Fibroblast of skin of right biceps (primary cell): Measurements from ENCODE around the gene ZNF789.

ENCODE experiments used
- DNase-seq: peaks from one replicate; pipeline ENCODE4 v3.0.0-alpha.2; 2013

Gene ZNF789

DNA sequence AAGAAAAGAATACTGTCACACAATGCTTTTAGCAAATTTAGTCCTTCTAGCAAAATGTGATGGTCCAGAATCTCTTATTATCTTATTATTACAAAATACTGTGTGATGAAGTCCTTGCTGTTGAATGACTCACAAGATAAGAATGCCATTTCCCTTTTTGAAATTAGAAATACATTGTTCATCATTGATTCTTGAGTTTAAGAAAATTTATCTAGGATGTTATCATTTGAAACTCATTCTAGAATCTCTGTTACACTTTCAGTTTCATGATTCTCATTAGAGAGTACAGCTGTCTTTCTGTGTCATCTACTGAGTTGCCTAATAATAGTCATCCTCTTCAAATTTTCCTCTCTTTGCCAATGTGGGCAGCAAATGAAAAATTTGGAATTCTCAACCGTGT is 41.4 kb downstream of the ZNF789 start:
- peak; percentile 38 for DNase-seq

DNA sequence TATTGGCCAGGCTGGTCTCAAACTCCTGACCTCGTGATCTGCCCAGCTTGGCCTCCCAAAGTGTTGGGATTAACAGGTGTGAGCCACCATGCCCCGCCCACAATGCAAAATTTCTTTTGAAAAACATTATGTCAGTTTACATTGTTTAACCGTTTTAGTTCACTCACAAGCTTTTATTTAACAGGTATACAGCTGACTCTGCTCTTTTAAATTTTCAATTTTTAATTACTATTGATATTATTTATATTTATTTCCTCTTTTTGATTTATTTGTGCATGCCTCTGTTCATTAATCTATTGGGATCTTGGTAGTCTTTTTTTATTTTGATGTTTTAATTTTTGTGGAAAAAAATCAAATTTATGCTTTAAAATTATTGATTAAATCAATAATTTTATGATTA is 48.7 kb downstream of the ZNF789 start:
- no peak for DNase-seq

DNA sequence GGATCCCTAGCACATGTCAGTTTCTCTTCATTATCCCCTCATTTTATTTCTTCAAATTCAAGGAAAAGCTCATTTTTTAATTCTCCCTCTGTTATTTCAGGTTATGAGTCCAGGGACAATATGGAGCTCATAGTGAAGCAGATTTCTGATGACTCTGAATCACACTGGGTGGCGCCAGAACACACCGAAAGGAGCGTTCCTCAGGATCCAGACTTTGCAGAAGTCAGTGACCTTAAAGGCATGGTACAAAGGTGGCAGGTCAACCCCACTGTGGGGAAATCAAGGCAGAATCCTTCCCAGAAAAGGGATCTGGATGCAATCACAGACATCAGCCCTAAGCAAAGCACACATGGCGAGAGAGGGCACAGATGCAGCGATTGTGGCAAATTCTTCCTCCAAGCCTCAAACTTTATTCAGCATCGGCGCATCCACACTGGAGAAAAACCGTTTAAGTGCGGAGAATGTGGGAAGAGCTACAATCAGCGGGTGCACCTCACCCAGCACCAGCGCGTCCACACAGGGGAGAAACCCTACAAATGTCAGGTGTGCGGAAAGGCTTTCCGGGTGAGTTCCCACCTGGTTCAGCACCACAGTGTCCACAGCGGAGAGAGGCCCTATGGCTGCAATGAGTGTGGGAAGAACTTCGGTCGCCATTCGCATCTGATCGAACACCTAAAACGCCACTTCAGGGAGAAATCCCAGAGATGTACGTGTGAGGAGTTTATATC is 53.2 kb downstream of the ZNF789 start:
- DNase-seq: no peak

DNA sequence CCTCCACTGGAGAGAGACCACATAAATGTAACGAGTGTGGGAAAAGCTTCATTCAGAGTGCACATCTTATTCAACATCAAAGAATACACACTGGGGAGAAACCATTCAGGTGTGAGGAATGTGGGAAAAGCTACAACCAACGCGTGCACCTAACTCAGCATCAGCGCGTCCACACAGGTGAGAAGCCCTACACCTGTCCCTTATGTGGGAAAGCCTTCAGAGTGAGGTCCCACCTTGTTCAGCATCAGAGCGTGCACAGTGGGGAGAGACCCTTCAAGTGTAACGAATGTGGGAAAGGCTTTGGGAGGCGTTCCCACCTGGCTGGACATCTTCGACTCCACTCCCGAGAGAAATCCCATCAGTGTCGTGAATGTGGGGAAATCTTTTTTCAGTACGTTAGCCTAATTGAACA is 58.7 kb downstream of the ZNF789 start:
- DNase-seq: no peak

DNA sequence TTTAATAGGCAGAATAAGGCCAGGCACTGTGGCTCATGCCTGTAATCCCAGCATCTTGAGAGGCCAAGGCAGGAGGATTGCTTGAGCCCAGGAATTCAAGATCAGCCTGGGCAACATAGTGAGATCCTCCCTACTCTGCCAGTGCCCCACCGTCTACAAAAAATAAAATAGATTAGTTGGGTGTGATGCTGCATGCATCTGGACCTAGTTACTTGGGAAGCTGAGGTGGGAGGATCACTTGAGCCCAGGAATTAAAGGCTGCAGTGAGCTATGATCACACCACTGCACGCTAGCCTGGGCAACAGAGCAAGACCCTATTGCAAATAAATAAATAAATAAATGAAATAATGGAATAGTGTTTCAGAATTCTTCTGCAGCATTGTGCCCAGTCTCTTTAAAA is 63.0 kb downstream of the ZNF789 start:
- DNase-seq: no peak
